Endothelial cell of umbilical vein (primary cell): ENCODE results near the gene KCP. TPM values are rescaled to one million over a fixed set of nuclear protein-coding genes. Genes with fewer than 3 reads are reported as not detected.

Source experiments
- BruUV-seq: library from RNA; stranded (reverse); fragments of 400-500 nt; replicated peaks from 2 replicates; lab custom pipeline; 2021; lab: Mats Ljungman, UMichigan
- CTCF ChIA-PET: fragments of 300-600, 350-600 bp; sonication (Branson Sonifier 250); formaldehyde crosslinking; loops from one replicate; lab custom pipeline; 2021; ENCODE audit warnings: antibody characterized with exemption, inconsistent platforms; lab: Charles Lee
- POLR2A ChIA-PET: fragments of 300-600, 350-600 bp; sonication (Branson Sonifier 250); formaldehyde crosslinking; loops from one replicate; lab custom pipeline; 2021; ENCODE audit warnings: antibody characterized with exemption, inconsistent platforms; lab: Charles Lee
- DNase-seq: peaks from one replicate; pipeline ENCODE4 v3.0.0-alpha.2; 2011; ENCODE audit warnings: low read depth, low spot score
- FAIRE-seq: peaks from 2 replicates; lab custom pipeline; 2011; peaks lifted over from hg19 to GRCh38; lab: Jason Lieb, UNC
- H2AFZ ChIP-seq: 2 replicates; pipeline ENCODE4 v1.6.0; 2012; ENCODE audit warnings: low read depth, low read length, control low read depth, inconsistent platforms
- H3K27ac ChIP-seq: 2 replicates; pipeline ENCODE4 v1.5.1; 2011; ENCODE audit warnings: low read depth, mild to moderate bottlenecking, control low read depth, low read length, moderate library complexity; ENCODE audit not compliant: insufficient read depth
- H3K27me3 ChIP-seq, 2 experiments: 2 replicates each; pipeline versions ENCODE4 v1.6.0 to v1.6.1; 2011; ENCODE audit warnings: low read length in 2 of 2, mixed read lengths in 1 of 2; ENCODE audit not compliant: control insufficient read depth in 2 of 2, insufficient read depth in 2 of 2
- H3K36me3 ChIP-seq, 2 experiments: 2 replicates in 1 of 2; 3 replicates in 1 of 2; pipeline ENCODE4 v1.5.1; 2011; ENCODE audit warnings: low read length in 2 of 2, mild to moderate bottlenecking in 1 of 2, moderate library complexity in 1 of 2; ENCODE audit not compliant: control insufficient read depth in 2 of 2, insufficient read depth in 2 of 2; ENCODE audit errors: extremely low read depth in 1 of 2
- H3K4me1 ChIP-seq: 3 replicates; pipeline ENCODE4 v1.5.1; 2011; ENCODE audit warnings: mild to moderate bottlenecking, low read length; ENCODE audit not compliant: control insufficient read depth, insufficient read depth; ENCODE audit errors: extremely low read depth
- H3K4me2 ChIP-seq: 2 replicates; pipeline ENCODE4 v1.6.1; 2011; ENCODE audit warnings: low read length, control low read depth, mixed read lengths; ENCODE audit not compliant: insufficient read depth
- H3K4me3 ChIP-seq, 3 experiments: fragments of 200-600 bp in 1 of 3; sonication (generic), shearing (Covaris generic) in 1 of 3; replicated peaks in 1 of 3; 2 replicates each; pipeline ENCODE4 v1.5.1; 2011 to 2016; ENCODE audit warnings: control low read depth in 3 of 3, low read length in 3 of 3, mild to moderate bottlenecking in 2 of 3, inconsistent platforms in 1 of 3, low read depth in 1 of 3, moderate library complexity in 1 of 3; ENCODE audit not compliant: insufficient read depth in 1 of 3
- H3K79me2 ChIP-seq: 2 replicates; pipeline ENCODE4 v1.6.0; 2012; ENCODE audit warnings: low read length, inconsistent platforms; ENCODE audit not compliant: control insufficient read depth, insufficient read depth
- H3K9ac ChIP-seq: replicated peaks from 2 replicates; pipeline ENCODE3; 2011; ENCODE audit warnings: low read length, control low read depth; ENCODE audit not compliant: insufficient read depth; ENCODE audit errors: extremely low read depth
- H3K9me1 ChIP-seq: replicated peaks from 3 replicates; pipeline ENCODE4 v1.6.0; 2011; ENCODE audit warnings: mild to moderate bottlenecking, low read length; ENCODE audit not compliant: control insufficient read depth, insufficient read depth; ENCODE audit errors: extremely low read depth
- H3K9me3 ChIP-seq: replicated peaks from 2 replicates; pipeline ENCODE4 v1.5.1; 2012; ENCODE audit warnings: low read length, inconsistent platforms; ENCODE audit not compliant: control insufficient read depth, insufficient read depth
- H4K20me1 ChIP-seq: replicated peaks from 2 replicates; pipeline ENCODE3; 2011; ENCODE audit warnings: mild to moderate bottlenecking, low read length; ENCODE audit not compliant: control insufficient read depth, insufficient read depth; ENCODE audit errors: extremely low read depth
- FOS ChIP-seq: IDR thresholded peaks from 2 replicates; pipeline ENCODE4 v1.6.1; 2011; ENCODE audit warnings: mild to moderate bottlenecking, low read length, moderate library complexity, borderline replicate concordance; ENCODE audit not compliant: insufficient read depth
- MYC ChIP-seq: IDR thresholded peaks from one replicate; pipeline ENCODE4 v1.6.1; 2011; ENCODE audit warnings: mild to moderate bottlenecking, low read depth, low read length
- POLR2A ChIP-seq: IDR thresholded peaks from 2 replicates; pipeline ENCODE4 v1.6.1; 2012; ENCODE audit warnings: low read depth, mild to moderate bottlenecking, control low read depth, low read length
- POLR2AphosphoS5 ChIP-seq: IDR thresholded peaks from 2 replicates; pipeline ENCODE4 v1.6.1; 2012; ENCODE audit warnings: low read depth, mild to moderate bottlenecking, control low read depth, low read length, moderate library complexity; ENCODE audit not compliant: insufficient read depth
- dilution Hi-C: fragments of 300-500 bp; cut with MboI; formaldehyde crosslinking; loops from one replicate; pipeline ENCODE4 v1.15.0; 2019; ENCODE audit warnings: low sequenced_read_pairs; ENCODE audit not compliant: extremely low pct_ligation_motif_present
- intact Hi-C: fragments of 100-400 bp; cut with micrococcal nuclease; formaldehyde crosslinking; loops from one replicate; pipeline ENCODE4 v1.10.0; 2022
- polyA plus RNA-seq, 4 experiments: library from polyadenylated mRNA; depleted of rRNA in 3 of 4; stranded (reverse) in 3 of 4; unstranded in 1 of 4; fragments of >200 nt; gene quantifications; 2 replicates each; pipeline versions ENCODE4 v1.2.1 to v1.2.3, GENCODE V29; 2011 to 2012; ENCODE audit warnings: missing spikeins in 1 of 4
- total RNA-seq: library from RNA; stranded (reverse); gene quantifications from 2 replicates; pipeline ENCODE4 v1.2.3, GENCODE V29; 2021

The KCP gene
- total and polyA plus RNA-seq, 2 donors (not counting 3 experiments of a cell fraction or from before 2014, with no cell fraction given): not detected

DNA sequence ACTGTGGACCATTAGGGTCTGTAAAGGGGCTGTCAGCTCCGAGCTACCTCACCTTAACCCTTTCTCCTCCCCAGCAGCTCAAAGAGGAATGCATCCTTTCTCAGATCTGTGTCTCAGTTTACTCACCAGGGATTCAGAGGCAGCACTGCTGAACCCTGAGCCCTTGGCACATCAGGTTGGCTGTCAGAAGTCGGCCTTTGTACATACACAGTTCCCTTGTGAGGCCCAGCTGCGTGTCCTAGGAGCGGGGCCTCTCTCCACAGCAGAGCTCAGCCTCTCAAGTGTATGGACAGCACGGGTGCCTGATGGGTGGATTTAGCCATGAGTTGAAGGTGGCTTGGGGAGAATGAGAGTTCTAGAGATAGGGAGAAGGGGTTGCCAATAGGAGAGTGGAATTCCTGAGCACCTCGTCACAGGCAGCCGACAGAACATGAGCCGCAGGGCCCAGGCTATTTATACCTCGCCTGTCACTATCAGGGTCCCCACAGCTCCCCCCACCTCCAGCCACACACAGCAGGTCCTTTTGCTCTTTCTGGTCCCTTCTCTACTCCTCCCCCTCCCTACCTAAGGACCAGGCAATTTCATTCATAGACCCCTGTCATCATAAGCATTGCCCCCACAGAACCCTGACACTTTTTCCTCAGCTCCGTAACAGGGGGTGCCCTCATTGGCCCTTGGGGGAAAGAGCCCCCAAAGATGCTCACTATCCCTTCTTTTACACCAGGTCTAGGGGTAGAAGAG lies 82.4 kb downstream of the KCP start:
- FAIRE-seq: no peak
- TF ChIP-seq POLR2A (no peak), FOS (no peak)

DNA sequence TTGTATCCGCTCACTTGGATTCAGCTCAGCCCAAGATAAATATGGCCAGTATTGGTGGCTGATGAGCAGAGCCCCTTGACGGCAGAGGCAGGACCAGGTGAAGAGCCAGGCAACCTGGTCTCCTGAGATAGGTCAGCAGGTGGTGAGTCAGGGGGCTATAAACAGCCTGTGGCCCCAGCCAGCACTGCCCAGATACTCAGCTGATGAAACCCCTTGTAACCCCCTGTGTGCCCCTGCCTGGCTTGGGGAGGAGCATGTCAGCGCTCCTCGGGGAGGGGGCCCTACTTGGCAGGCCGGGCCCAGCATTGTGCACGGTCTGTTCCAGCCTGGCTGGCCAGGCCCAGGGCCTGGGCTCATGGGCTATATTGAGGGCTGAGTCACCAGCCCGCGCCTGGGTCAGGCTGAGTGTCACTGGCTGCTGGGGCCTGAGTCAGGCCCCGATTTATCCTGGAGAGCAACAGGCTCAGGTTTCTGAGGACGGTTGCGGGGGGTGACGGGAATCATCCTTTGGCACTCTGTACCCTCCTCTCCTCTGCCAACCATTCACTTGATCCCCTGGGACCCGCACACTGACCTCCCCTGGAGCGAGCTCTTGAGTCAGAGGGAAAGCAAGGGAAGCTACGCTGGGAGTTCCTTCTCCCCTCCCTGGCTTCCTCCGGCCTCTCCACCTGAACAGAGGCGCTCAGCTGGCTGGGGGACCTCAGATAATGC lies 83.1 kb downstream of the KCP start:
- Histone ChIP-seq H3K79me2 (peaks cover 20% of the 10 kb centered on the region), H3K36me3 (no peaks in the 10 kb centered on the region), H3K9me3 (no peaks in the 10 kb centered on the region), H2AFZ (no peak overlapping the region), H3K4me3 (no peak overlapping the region), H3K4me1 (peaks cover 27% of the 10 kb centered on the region), H3K9ac (no peak overlapping the region), H3K27me3 (peaks cover 1 to 2% of the 10 kb centered on the region in 2 experiments), H3K27ac (no peak overlapping the region), H3K9me1 (no peaks in the 10 kb centered on the region), H4K20me1 (no peaks in the 10 kb centered on the region), H3K4me2 (no peak overlapping the region)
- BruUV-seq: no TSS peak
- ChIA-PET CTCF (interaction anchor here (1.4 to 3.0 kb wide), 3 partner anchors 8 to 56 kb away, joined by 5 to 12 read pairs (median 5); no protein-coding TSS in a partner anchor), POLR2A (no interaction called here)
- no peak for TF ChIP-seq MYC
- TF ChIP-seq POLR2AphosphoS5: no peak
- TF ChIP-seq FOS: peak; percentile 48
- DNase-seq (peak; percentile 14), FAIRE-seq (no peak)
- intact Hi-C loops (loop anchor here (5.0 kb wide), 1 partner anchor 1315 kb away; no protein-coding TSS in a partner anchor), dilution Hi-C loops (no loop called here)

More for the DNA sequence above, 82.4 kb downstream of the KCP start:
- H3K9me1 ChIP-seq: no peaks in the 10 kb centered on the region
- no peak for DNase-seq
- H4K20me1 ChIP-seq: no peaks in the 10 kb centered on the region
- peaks cover 1 to 2% of the 10 kb centered on the region in 2 experiments for H3K27me3 ChIP-seq
- intact Hi-C loops: loop anchor here (5.0 kb wide), 1 partner anchor 1314 kb away; no protein-coding TSS in a partner anchor
- no peaks in the 10 kb centered on the region for H3K36me3 ChIP-seq
- CTCF ChIA-PET: interaction anchor here (1.4 to 3.0 kb wide), 3 partner anchors 9 to 55 kb away, joined by 5 to 12 read pairs (median 5); no protein-coding TSS in a partner anchor
- no peak overlapping the region for H2AFZ ChIP-seq
- no TSS peak for BruUV-seq
- H3K9me3 ChIP-seq: no peaks in the 10 kb centered on the region
- H3K9ac ChIP-seq: no peak overlapping the region
- H3K27ac ChIP-seq: no peak overlapping the region
- H3K79me2 ChIP-seq: peaks cover 26% of the 10 kb centered on the region
- dilution Hi-C loops: no loop called here
- no peak overlapping the region for H3K4me2 ChIP-seq
- POLR2A ChIA-PET: interaction anchor here (0.7 kb wide), 1 partner anchor 34 kb away, joined by 6 read pairs; the partner anchor contains the start of gene ATP6V1F
- H3K4me1 ChIP-seq: peaks cover 35% of the 10 kb centered on the region
- H3K4me3 ChIP-seq: no peak overlapping the region
